D341Med (cell line): ENCODE results near the gene MCOLN1.
"Not testable (repeated sequence)": the region's sequence is repeated elsewhere in the genome, so short reads cannot be mapped to it uniquely, and the experiment has no call there.

Experiments used
- DNase-seq: peaks from one replicate; pipeline ENCODE4 v3.0.0; 2012; ENCODE audit warnings: low spot score

Gene MCOLN1

GRCh38 chr19:7575434-7576040 lies 53.1 kb downstream of the MCOLN1 start:
- no peak for DNase-seq

GRCh38 chr19:7577422-7577821 lies 55.0 kb downstream of the MCOLN1 start:
- not testable (repeated sequence) for DNase-seq

- DNase-seq, result no peak
Measured at GRCh38 chr19:7578127-7578526, 55.7 kb downstream of the MCOLN1 start.

GRCh38 chr19:7579182-7579581 lies 56.8 kb downstream of the MCOLN1 start:
- no peak for DNase-seq

GRCh38 chr19:7582446-7582845 lies 60.0 kb downstream of the MCOLN1 start:
- peak; percentile 31 for DNase-seq
